Fibroblast of the aortic adventitia (primary cell): ENCODE measurements around the gene MRPL18. TPM values are rescaled to one million over a fixed set of nuclear protein-coding genes. Genes with fewer than 3 reads are reported as not detected.

ENCODE experiments used
- DNase-seq: peaks from one replicate; pipeline ENCODE4 v3.0.0-alpha.2; 2010; ENCODE audit warnings: low read depth
- H3K4me3 ChIP-seq: 2 replicates; pipeline ENCODE4 v1.5.1; 2011; ENCODE audit warnings: low read depth, mild to moderate bottlenecking, control low read depth, low read length, moderate library complexity
- small RNA-seq: library from RNA; depleted of rRNA; stranded (forward); fragments of <200 nt; gene quantifications from one replicate; pipeline ENCODE3, GENCODE V24; 2012
- total RNA-seq: library from RNA; depleted of rRNA; stranded (reverse); fragments of >200 nt; gene quantifications from 2 replicates; pipeline ENCODE4 v1.2.3, GENCODE V29; 2012; ENCODE audit warnings: low replicate concordance
- TF ChIP-seq, protein P1 (sequence below): IDR thresholded peaks from 2 replicates; pipeline ENCODE4 v1.5.1; 2011; ENCODE audit warnings: mild to moderate bottlenecking, low read length, control low read depth, inconsistent platforms; ENCODE audit not compliant: insufficient read depth

The MRPL18 gene
- total RNA-seq, 1 donor: 103 TPM

DNA sequence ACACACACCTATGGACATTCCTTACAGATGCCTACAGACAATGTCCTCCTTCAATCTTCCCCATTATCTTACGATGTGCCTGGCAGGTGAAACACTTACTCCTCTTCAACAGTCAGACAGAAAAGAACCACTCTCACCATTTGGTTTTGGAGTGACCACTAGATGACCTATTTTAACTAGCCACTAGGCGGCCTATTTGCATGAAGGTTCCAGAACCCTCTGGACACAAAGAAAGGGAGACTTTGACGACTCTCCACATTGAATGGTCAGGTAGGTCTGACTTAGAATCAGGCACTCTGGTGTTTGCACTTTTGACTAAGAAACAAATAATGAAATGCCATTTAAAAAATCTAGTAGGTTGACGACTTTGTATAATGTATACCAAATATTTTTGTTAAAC, 51.8 kb downstream of the MRPL18 start:
- DNase-seq: peak; percentile 27
- TF ChIP-seq, protein P1, sequence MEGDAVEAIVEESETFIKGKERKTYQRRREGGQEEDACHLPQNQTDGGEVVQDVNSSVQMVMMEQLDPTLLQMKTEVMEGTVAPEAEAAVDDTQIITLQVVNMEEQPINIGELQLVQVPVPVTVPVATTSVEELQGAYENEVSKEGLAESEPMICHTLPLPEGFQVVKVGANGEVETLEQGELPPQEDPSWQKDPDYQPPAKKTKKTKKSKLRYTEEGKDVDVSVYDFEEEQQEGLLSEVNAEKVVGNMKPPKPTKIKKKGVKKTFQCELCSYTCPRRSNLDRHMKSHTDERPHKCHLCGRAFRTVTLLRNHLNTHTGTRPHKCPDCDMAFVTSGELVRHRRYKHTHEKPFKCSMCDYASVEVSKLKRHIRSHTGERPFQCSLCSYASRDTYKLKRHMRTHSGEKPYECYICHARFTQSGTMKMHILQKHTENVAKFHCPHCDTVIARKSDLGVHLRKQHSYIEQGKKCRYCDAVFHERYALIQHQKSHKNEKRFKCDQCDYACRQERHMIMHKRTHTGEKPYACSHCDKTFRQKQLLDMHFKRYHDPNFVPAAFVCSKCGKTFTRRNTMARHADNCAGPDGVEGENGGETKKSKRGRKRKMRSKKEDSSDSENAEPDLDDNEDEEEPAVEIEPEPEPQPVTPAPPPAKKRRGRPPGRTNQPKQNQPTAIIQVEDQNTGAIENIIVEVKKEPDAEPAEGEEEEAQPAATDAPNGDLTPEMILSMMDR: peak; percentile 53
- no peak overlapping the region for H3K4me3 ChIP-seq

DNA sequence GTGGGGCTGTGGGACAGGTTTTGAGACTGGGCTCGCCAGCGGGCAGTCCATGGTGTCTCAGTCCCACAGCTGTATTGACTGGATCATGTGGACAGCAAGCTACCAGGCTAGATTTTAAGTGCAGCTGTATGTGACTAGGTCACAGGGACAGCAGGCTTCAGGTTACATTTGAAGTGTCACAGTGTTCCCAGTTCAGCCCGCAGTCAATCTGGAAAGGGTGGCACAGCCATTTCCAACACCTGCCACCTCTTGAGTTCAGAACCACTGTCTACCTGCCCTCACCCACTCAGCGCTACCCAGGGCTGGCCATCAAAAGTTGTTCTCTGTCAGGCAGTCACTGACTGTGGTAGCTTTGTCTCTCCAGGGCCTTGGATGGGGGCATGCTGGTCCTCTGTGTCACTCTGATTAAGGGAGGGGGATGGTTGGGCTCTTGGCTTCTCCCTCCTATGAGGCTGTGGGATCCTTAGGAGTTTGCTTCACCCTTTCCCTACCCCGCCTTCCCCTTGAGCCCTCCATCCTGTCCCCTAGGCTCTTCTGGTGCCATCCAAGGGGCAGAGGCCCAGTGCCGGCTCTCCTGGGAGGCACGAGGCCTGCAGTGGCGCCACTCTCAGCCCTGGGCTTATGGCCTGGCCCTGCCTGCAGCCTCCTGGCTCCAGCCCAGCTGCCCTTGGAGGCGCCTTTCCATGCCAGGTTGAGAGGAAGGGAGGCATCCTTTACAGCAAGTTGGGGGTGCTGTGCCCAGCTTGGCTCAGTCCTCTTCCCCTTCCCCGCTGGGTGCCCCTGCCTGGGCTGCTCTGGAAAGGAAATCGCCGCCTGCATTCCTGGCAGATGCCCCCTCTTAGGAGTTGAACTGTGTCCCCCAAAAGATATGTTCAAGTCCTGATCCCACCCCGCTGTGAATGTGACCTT, 54.7 kb downstream of the MRPL18 start:
- TF ChIP-seq, protein P1: no peak
- H3K4me3 ChIP-seq: no peak overlapping the region
- DNase-seq: no peak

Small RNA genes lying within 50 kb of the gene (small RNA-seq; reads per million reads assigned to genes)
- 3,090 reads per million, percentile 100 among the genes with 10 or more reads in this experiment for gene SNORA20
- not detected for gene SNORA29

Other genes with a start within 250 kb of the MRPL18 start
- 184 and 504 TPM in 2 replicates for gene SOD2, start 97.2 kb upstream of the MRPL18 start, total RNA-seq
- 71.9 and 103 TPM in 2 replicates for gene WTAP, start 63.0 kb upstream of the MRPL18 start, total RNA-seq
- gene ACAT2, start 28.4 kb upstream of the MRPL18 start, total RNA-seq: 22.1 and 66.2 TPM in 2 replicates
- gene TCP1, start 865 bp upstream of the MRPL18 start, total RNA-seq: 203 and 249 TPM in 2 replicates
- not detected in 2 replicates for gene PNLDC1, start 9.8 kb downstream of the MRPL18 start, total RNA-seq
- gene MAS1, start 100.5 kb downstream of the MRPL18 start, total RNA-seq: under 0.01 and 0.08 TPM in 2 replicates
- 112 and 133 TPM in 2 replicates for gene IGF2R, start 178.6 kb downstream of the MRPL18 start, total RNA-seq